Retinal pigment epithelial cell (primary cell): ENCODE data around the gene PSMB2.
A peak's percentile ranks its signal among the peaks of the same experiment; 100 is the strongest.
"Not testable (repeated sequence)": the region's sequence is repeated elsewhere in the genome, so short reads cannot be mapped to it uniquely, and the experiment has no call there.

Experiments
- DNase-seq: peaks from one replicate; pipeline ENCODE4 v3.0.0-alpha.2; 2010; ENCODE audit warnings: low read depth
- H3K4me3 ChIP-seq: 2 replicates; pipeline ENCODE4 v1.5.1; 2011; ENCODE audit warnings: mild to moderate bottlenecking, low read length, control low read depth, moderate library complexity
- TF ChIP-seq, protein P1 (sequence below): conservative IDR thresholded peaks from 2 replicates; pipeline ENCODE4 v1.5.1; 2011; ENCODE audit warnings: low read depth, low read length, control low read depth, inconsistent platforms

Gene PSMB2

DNA sequence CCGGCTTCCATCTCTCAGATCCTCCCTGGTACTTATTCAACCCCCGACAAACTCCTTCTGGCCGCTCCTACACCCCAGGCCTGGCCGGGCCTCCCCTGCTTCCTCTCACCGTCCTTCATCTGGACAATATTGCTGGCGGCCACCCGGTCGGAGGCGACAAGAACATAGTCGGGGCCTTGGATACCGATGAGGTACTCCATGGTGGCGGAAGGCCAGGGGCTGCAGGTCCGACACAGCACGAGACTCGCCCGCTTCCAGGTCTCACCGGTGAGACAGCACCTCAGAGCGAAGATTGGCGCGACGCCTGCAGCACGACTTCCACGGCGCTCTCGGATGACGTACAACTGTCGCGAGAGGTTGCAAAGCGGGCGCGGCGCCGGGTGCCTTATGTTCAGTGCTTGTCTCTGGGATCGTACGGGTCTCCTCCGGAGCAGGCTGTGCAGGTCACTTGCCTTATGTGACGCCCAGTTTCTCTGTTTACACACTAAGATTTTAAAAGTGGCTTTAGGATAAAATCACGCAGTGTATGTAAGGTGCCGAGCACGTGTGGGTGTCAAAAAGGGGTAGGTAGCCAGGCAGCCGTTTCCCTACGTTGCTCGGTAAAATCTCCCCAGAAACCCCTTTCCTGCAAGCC is at the start of gene PSMB2:
TSS of gene PSMB2 (minus strand) at position 294 of the 634 bp plus-strand sequence. CDS start at position 200, 94 bp downstream.
- TF ChIP-seq, protein P1, sequence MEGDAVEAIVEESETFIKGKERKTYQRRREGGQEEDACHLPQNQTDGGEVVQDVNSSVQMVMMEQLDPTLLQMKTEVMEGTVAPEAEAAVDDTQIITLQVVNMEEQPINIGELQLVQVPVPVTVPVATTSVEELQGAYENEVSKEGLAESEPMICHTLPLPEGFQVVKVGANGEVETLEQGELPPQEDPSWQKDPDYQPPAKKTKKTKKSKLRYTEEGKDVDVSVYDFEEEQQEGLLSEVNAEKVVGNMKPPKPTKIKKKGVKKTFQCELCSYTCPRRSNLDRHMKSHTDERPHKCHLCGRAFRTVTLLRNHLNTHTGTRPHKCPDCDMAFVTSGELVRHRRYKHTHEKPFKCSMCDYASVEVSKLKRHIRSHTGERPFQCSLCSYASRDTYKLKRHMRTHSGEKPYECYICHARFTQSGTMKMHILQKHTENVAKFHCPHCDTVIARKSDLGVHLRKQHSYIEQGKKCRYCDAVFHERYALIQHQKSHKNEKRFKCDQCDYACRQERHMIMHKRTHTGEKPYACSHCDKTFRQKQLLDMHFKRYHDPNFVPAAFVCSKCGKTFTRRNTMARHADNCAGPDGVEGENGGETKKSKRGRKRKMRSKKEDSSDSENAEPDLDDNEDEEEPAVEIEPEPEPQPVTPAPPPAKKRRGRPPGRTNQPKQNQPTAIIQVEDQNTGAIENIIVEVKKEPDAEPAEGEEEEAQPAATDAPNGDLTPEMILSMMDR, result no peak
- peak; percentile 78 for DNase-seq
- peak within 1 kb of the TSS; percentile 96 for H3K4me3 ChIP-seq

DNA sequence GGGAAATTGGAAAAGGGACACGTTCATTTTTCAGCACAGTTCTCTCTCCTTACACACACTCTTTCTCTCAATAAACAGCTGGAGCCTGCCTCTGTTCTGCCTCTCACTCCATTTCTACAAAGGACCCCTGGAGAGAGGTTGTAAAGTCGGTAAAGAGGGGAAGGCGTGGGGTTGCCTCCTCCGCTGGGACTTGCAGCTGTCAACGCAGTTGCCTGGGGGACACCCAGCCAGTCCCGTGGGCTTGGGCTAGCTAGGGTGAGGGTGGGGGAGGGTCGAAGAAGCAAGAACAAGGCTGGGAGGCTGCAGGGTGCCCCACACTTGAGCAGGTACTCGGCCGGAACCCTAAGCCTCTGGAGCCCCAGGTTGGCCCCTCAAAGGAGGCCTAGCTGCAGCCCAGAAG is 49.8 kb upstream of the PSMB2 start:
- TF ChIP-seq, protein P1, result no peak
- no peak overlapping the region for H3K4me3 ChIP-seq
- no peak for DNase-seq

DNA sequence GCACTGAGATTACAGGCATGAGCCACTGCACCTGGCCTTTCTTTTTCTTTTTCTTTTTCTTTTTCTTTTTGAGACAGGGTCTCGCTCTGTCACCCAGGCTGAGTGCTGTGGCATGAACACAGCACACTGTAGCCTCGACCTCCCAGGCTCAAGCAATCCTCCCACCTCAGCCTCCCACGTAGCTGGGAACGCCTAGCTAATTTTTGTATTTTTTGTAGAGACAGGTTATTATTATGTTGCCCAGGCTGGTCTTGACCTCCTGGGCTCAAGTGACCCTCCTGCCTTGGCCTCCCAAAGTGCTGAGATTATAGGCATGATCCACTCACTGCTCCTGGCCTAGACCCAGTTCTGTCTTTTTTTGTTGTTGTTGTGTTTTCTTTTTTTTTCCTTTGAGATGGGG is 48.8 kb upstream of the PSMB2 start:
- H3K4me3 ChIP-seq, DNase-seq: not testable (repeated sequence)

DNA sequence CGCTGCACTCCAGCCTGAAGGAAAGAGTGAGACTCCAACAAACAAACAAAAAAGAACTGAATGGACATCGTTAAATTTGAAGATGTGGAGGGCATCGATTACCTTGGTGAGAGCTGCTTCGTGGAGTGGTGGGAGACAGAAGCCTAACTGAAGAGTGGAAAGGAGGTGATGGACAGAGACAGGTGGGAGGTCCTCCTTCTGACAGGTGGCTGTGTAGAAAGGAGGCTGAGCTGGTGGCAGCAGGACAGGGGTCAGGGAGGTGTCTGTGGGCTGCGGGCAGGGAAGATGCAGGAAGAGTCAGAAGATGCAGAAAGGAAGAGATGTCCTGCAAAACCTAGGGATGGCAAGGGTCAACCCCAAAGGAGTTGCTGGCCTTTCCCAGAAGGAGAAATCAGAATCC is 46.8 kb upstream of the PSMB2 start:
- no peak for DNase-seq
- no peak overlapping the region for H3K4me3 ChIP-seq
- TF ChIP-seq, protein P1, result no peak

DNA sequence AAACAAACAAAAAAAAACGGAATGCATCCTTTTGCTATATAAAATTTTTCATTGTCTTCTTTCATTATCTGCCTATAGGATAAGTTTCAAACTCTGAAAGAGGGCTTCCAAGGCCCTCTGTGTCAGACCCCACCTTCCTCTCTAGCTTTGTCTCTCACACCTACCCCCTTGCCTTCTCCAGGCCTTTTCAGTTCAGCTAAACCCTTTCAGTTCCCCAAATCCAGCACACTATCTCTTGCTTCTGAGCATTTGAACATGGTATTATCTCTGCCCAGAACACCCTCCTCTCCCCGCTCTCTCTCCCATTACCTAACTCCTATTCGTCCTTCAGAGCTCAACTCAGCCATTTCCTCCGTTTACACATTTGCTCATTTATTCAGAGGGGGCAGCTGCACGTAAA is 41.7 kb upstream of the PSMB2 start:
- H3K4me3 ChIP-seq, result no peak overlapping the region
- TF ChIP-seq, protein P1, result no peak
- DNase-seq, result no peak

DNA sequence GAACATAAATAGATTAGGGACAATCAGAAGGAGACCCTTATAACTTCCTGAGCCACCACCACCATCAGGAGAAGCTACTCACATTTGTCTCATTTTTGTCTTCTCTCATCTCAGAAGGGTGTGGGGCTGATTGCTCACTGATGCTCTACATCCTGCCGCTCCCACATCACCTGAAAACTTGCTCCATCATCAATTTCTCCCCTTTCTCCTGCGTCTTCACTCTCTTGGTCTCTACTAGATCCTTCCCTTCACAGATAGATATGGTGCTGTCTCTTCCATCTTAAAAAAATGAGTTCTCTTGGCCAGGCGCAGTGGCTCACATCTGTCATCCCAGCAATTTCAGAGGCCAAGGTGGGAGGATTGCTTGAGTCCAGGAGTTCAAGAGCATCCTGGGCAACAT is 38.9 kb upstream of the PSMB2 start:
- no peak overlapping the region for H3K4me3 ChIP-seq
- TF ChIP-seq, protein P1, result no peak
- no peak for DNase-seq

DNA sequence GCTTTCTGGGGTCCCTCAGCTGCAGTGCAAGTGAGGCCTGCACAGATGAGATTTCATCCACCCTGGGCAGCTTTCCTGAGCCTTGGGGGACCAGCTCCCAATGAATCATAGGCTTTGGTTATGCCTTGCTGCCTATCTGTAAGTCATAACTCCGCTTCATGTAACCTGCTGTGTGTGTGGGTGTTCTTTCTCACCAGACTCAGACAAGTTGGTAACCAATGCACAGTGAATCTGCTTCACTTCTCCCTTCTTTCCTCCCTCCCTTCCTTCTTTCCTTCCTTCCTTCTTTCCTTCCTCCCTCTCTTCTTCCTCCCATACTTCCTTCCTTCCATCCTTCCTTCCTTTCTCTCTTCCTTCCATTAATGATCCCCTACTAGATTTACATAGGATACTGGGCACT is 34.4 kb upstream of the PSMB2 start:
- H3K4me3 ChIP-seq, result no peak overlapping the region
- TF ChIP-seq, protein P1, result no peak
- DNase-seq, result no peak

DNA sequence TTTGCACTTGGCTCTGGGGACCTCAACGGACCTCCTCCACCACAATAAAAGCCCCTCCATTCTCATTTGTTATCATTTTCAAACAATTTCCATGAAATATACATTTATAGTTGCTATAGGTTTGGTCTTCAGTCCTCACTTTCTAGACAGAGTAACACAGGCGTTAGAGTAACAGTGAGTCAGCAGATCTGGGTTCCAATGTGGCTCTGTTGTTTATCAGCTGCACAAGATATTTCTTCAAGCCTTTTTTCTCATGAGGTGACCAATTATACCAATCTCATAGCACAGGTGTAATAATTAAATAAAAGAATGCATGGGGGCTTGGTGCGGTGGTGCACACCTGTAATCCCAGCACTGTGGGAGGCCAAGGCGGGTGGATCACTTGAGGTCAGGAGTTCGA is 32.8 kb upstream of the PSMB2 start:
- H3K4me3 ChIP-seq, result no peak overlapping the region
- DNase-seq, result no peak
- TF ChIP-seq, protein P1, result no peak
